ENCODE data around the gene TRMO. TPM values are rescaled to one million over a fixed set of nuclear protein-coding genes. Genes with fewer than 3 reads are reported as not detected.
"Not testable (repeated sequence)": the region's sequence is repeated elsewhere in the genome, so short reads cannot be mapped to it uniquely, and the experiment has no call there.

Gene TRMO
- total RNA-seq, 1 experiment from 2014 or later, result 10.3 TPM

DNA sequence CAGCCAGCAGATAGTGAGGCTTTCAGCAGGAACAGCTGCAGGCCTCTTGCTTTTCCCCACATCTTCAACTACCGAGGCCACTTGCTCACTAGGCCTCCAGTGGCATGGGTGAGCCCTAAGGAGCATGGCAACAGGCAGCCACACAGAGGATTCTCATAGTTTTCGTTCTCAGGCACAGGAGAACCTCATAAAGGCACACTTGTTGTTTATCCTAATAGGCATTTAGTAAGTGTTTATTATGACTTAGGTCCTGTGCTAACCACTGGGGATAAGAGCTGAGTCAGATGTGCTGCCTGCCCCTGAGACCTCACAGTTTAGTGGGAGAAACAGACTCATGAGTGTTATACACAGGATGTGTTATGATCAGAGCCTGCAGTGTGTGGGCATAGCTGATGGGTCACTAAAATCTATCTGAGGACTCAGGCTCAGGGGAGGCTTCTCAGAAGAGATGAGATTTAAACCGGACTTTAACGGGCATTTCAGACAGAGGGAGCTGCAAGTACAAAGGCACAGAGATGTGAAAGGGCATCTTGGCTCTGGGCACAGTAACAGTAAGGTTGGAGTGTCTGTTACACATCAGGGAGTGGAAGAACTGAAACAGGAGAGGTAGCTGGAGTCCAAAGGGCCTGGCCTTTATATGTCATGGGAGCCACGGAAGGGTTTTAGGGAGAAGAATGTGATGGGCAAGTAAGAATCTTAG is 36.7 kb upstream of the TRMO start:
- Mint-ChIP-seq H3K4me3 (ENCODE audit: unreplicated experiment) (no peak overlapping the region), H3K4me1 (ENCODE audit: insufficient read depth, unreplicated experiment) (no peaks in the 10 kb centered on the region), H3K27ac (ENCODE audit: low read depth, unreplicated experiment) (no peak overlapping the region), H3K27me3 (ENCODE audit: insufficient read depth, unreplicated experiment) (peaks cover 8% of the 10 kb centered on the region), H3K9me3 (ENCODE audit: unreplicated experiment) (no peaks in the 10 kb centered on the region), H3K36me3 (ENCODE audit: insufficient read depth, unreplicated experiment) (no peaks in the 10 kb centered on the region)
- intact Hi-C loops (cut with micrococcal nuclease), result no loop called here
- no peak for DNase-seq (ENCODE audit: unreplicated experiment)
- POLR2A ChIA-PET, result interaction anchor here (1.5 kb wide), 1 partner anchor 21 kb away, joined by 3 read pairs; no protein-coding TSS in a partner anchor
- BruUV-seq (replicated peaks), result no TSS peak
- CTCF ChIA-PET, result interaction anchor here (0.5 to 1.5 kb wide), 7 partner anchors 8 to 235 kb away, joined by 3 to 7 read pairs (median 3); no protein-coding TSS in a partner anchor
- TF ChIP-seq, protein P1, sequence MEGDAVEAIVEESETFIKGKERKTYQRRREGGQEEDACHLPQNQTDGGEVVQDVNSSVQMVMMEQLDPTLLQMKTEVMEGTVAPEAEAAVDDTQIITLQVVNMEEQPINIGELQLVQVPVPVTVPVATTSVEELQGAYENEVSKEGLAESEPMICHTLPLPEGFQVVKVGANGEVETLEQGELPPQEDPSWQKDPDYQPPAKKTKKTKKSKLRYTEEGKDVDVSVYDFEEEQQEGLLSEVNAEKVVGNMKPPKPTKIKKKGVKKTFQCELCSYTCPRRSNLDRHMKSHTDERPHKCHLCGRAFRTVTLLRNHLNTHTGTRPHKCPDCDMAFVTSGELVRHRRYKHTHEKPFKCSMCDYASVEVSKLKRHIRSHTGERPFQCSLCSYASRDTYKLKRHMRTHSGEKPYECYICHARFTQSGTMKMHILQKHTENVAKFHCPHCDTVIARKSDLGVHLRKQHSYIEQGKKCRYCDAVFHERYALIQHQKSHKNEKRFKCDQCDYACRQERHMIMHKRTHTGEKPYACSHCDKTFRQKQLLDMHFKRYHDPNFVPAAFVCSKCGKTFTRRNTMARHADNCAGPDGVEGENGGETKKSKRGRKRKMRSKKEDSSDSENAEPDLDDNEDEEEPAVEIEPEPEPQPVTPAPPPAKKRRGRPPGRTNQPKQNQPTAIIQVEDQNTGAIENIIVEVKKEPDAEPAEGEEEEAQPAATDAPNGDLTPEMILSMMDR (IDR thresholded peaks at IDR 0.05; ENCODE audit: unreplicated experiment), result no peak

DNA sequence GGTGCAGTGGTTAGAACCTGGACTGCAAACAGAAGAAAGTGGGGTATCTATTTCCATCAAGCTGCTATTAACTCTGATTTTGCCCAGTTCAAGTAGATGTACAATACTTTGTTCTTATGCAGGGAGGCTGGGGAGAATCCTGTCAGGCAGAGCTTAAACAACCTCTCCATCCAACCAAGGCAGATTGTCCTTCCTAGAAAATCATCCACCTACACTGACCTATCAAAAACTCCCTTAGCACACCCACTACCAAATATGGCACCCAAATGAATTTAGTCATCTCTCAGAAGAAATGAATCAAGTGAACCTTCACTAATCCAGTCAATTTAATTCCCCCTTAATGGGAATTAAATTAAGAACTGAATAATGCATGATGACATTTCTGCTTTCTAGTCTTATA is 34.0 kb upstream of the TRMO start:
- TF ChIP-seq, protein P1 (IDR thresholded peaks at IDR 0.05; ENCODE audit: unreplicated experiment), result no peak
- ChIA-PET CTCF (interaction anchor here (0.6 to 1.2 kb wide), 4 partner anchors 28 to 439 kb away, joined by 3 to 9 read pairs (median 3); no protein-coding TSS in a partner anchor), POLR2A (interaction anchor here (0.7 kb wide), 1 partner anchor 80 kb away, joined by 3 read pairs; no protein-coding TSS in a partner anchor)
- Mint-ChIP-seq H3K36me3 (ENCODE audit: insufficient read depth, unreplicated experiment) (no peaks in the 10 kb centered on the region), H3K4me3 (ENCODE audit: unreplicated experiment) (no peak overlapping the region), H3K4me1 (ENCODE audit: insufficient read depth, unreplicated experiment) (no peaks in the 10 kb centered on the region), H3K27me3 (ENCODE audit: insufficient read depth, unreplicated experiment) (no peaks in the 10 kb centered on the region), H3K9me3 (ENCODE audit: unreplicated experiment) (no peaks in the 10 kb centered on the region), H3K27ac (ENCODE audit: low read depth, unreplicated experiment) (no peak overlapping the region)
- intact Hi-C loops (cut with micrococcal nuclease), result no loop called here
- DNase-seq (ENCODE audit: unreplicated experiment), result no peak
- BruUV-seq (replicated peaks), result no TSS peak

DNA sequence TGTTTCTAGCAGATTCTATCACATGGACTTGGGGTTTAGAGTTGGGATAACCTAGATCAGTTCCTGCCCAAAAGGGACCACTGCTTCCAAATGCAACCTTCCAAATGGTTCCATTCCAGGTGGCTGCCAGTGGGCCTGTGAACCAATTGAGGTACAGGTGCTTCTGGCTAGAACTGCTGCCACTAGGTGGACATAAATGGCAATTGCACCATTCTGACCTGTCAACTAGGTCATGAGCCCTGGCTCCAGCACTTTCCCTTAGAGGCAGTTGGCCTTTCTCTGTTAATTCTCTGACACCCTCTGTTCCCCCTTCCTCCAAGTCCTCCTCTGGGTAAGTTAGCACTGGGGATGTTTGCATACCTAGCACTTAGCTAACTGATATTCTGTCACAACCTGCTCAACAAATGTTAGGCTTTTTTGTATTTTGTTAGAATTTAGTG is 32.3 kb upstream of the TRMO start:
- no TSS peak for BruUV-seq (replicated peaks)
- Mint-ChIP-seq H3K27ac (ENCODE audit: low read depth, unreplicated experiment) (no peak overlapping the region), H3K4me1 (ENCODE audit: insufficient read depth, unreplicated experiment) (no peaks in the 10 kb centered on the region), H3K27me3 (ENCODE audit: insufficient read depth, unreplicated experiment) (peaks cover 13% of the 10 kb centered on the region), H3K36me3 (ENCODE audit: insufficient read depth, unreplicated experiment) (no peaks in the 10 kb centered on the region), H3K4me3 (ENCODE audit: unreplicated experiment) (no peak overlapping the region), H3K9me3 (ENCODE audit: unreplicated experiment) (peaks cover 8% of the 10 kb centered on the region)
- ChIA-PET CTCF (interaction anchor here (0.6 to 3.5 kb wide), 15 partner anchors 8 to 1134 kb away, joined by 3 to 19 read pairs (median 3); partner anchors contain the start of genes HEMGN and TRMO), POLR2A (interaction anchor here (1.0 kb wide), 1 partner anchor 31 kb away, joined by 3 read pairs; no protein-coding TSS in a partner anchor)
- peak; percentile 64 for DNase-seq (ENCODE audit: unreplicated experiment)
- intact Hi-C loops (cut with micrococcal nuclease), result loop anchor here (1.0 kb wide), 2 partner anchors 31 to 244 kb away; no protein-coding TSS in a partner anchor
- TF ChIP-seq, protein P1 (IDR thresholded peaks at IDR 0.05; ENCODE audit: unreplicated experiment), result peak; percentile 69

DNA sequence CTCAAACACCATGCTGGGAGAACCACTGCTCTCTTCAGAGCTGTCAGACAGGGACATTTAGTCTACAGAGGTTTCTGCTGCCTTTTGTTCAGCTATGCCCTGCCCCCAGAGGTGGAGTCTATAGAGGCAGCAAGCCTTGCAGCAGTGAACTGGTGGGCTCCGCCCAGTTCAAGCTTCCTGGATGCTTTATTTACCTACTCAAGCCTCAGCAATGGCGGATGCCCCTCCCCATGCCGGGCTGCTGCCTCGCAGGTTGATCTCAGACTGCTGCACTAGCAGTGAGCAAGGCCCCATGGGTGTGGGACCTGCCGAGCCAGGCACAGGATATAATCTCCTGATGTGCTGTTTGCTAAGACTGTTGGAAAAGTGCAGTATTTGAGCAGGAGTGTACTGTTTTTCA is 28.6 kb upstream of the TRMO start:
- intact Hi-C loops (cut with micrococcal nuclease); H3K27ac Mint-ChIP-seq (ENCODE audit: low read depth, unreplicated experiment); DNase-seq (ENCODE audit: unreplicated experiment); H3K36me3 Mint-ChIP-seq (ENCODE audit: insufficient read depth, unreplicated experiment); H3K9me3 Mint-ChIP-seq (ENCODE audit: unreplicated experiment); H3K4me1 Mint-ChIP-seq (ENCODE audit: insufficient read depth, unreplicated experiment); BruUV-seq (replicated peaks); H3K4me3 Mint-ChIP-seq (ENCODE audit: unreplicated experiment): not testable (repeated sequence)
- POLR2A ChIA-PET, result interaction anchor here (0.6 kb wide), 1 partner anchor 168 kb away, joined by 3 read pairs; the partner anchor contains the start of gene TRIM14
- H3K27me3 Mint-ChIP-seq (ENCODE audit: insufficient read depth, unreplicated experiment), result peaks cover 43% of the 10 kb centered on the region
- CTCF ChIA-PET, result interaction anchor here (2.4 kb wide), 1 partner anchor 27 kb away, joined by 8 read pairs; no protein-coding TSS in a partner anchor

DNA sequence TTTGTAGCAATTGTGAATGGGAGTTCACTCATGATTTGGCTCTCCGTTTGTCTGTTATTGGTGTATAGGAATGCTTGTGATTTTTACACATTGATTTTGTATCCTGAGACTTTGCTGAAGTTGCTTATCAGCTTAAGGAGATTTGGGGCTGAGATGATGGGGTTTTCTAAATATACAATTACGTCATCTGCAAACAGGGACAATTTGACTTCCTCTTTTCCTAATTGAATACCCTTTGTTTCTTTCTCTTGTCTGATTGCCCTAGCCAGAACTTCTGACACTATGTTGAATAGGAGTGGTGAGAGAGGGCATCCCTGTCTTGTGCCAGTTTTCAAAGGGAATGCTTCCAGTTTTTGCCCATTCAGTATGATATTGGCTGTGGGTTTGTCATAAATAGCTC is 24.8 kb upstream of the TRMO start:
- CTCF ChIA-PET; H3K36me3 Mint-ChIP-seq (ENCODE audit: insufficient read depth, unreplicated experiment); BruUV-seq (replicated peaks); POLR2A ChIA-PET; H3K4me1 Mint-ChIP-seq (ENCODE audit: insufficient read depth, unreplicated experiment); H3K27ac Mint-ChIP-seq (ENCODE audit: low read depth, unreplicated experiment); intact Hi-C loops (cut with micrococcal nuclease); H3K9me3 Mint-ChIP-seq (ENCODE audit: unreplicated experiment); DNase-seq (ENCODE audit: unreplicated experiment); H3K4me3 Mint-ChIP-seq (ENCODE audit: unreplicated experiment): not testable (repeated sequence)
- H3K27me3 Mint-ChIP-seq (ENCODE audit: insufficient read depth, unreplicated experiment), result peaks cover 43% of the 10 kb centered on the region

DNA sequence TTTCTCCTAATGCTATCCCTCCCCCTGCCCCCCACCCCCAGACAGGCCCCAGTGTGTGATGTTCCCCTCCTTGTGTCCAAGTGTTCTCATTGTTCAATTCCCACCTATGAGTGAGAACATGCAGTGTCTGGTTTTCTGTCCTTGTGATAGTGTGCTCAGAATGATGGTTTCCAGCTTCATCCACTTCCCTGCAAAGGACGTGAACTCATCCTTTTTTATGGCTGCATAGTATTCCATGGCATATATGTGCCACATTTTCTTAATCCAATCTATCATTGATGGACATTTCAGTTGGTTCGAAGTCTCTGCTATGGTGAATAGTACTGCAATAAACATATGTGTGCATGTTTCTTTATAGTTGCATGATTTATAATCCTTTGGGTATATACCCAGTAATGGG is 23.2 kb upstream of the TRMO start:
- H3K36me3 Mint-ChIP-seq (ENCODE audit: insufficient read depth, unreplicated experiment); H3K27ac Mint-ChIP-seq (ENCODE audit: low read depth, unreplicated experiment); POLR2A ChIA-PET; DNase-seq (ENCODE audit: unreplicated experiment); intact Hi-C loops (cut with micrococcal nuclease); H3K9me3 Mint-ChIP-seq (ENCODE audit: unreplicated experiment); H3K4me3 Mint-ChIP-seq (ENCODE audit: unreplicated experiment); H3K4me1 Mint-ChIP-seq (ENCODE audit: insufficient read depth, unreplicated experiment); BruUV-seq (replicated peaks): not testable (repeated sequence)
- CTCF ChIA-PET, result interaction anchor here (0.6 kb wide), 1 partner anchor 10 kb away, joined by 3 read pairs; no protein-coding TSS in a partner anchor
- H3K27me3 Mint-ChIP-seq (ENCODE audit: insufficient read depth, unreplicated experiment), result peaks cover 55% of the 10 kb centered on the region
